HepG2 (cell line): ENCODE measurements around the gene NDOR1. TPM values are rescaled to one million over a fixed set of nuclear protein-coding genes. Genes with fewer than 3 reads are reported as not detected.

Source experiments
- EP300 ChIP-seq, 3 experiments: sonication (generic) in 1 of 3; formaldehyde crosslinking in 1 of 3; IDR thresholded peaks; 2 replicates each; pipeline versions ENCODE4 v1.5.1 to v1.6.1; 2011 to 2020; ENCODE audit warnings: low read depth in 2 of 3, low read length in 2 of 3, borderline replicate concordance in 1 of 3, improper control_type of control experiment in 1 of 3, mild to moderate bottlenecking in 1 of 3, missing genetic modification reagents in 1 of 3, moderate library complexity in 1 of 3
- IKZF4 ChIP-seq: sonication (generic); formaldehyde crosslinking; IDR thresholded peaks from 2 replicates; pipeline ENCODE4 v1.5.1; 2020; ENCODE audit warnings: borderline replicate concordance, mild to moderate bottlenecking, low read depth, missing genetic modification reagents; ENCODE audit errors: not compliant biosample characterization
- MBNL3 ChIP-seq: fragments of 250-450 bp; sonication (Bioruptor Pico); conservative IDR thresholded peaks from 2 replicates; pipeline ENCODE4 v1.8.0; 2022; ENCODE audit warnings: mild to moderate bottlenecking, inconsistent platforms
- THAP11 ChIP-seq: IDR thresholded peaks from 2 replicates; pipeline ENCODE4 v1.6.1; 2016; ENCODE audit warnings: missing biosample characterization, missing genetic modification reagents
- ZNF282 ChIP-seq: fragments of 450-650 bp; IDR thresholded peaks from 2 replicates; pipeline ENCODE4 v1.6.1; 2018; ENCODE audit not compliant: partially characterized antibody
- ZNF33B ChIP-seq: sonication (generic); formaldehyde crosslinking; IDR thresholded peaks from 2 replicates; pipeline ENCODE4 v1.5.1; 2020; ENCODE audit warnings: mild to moderate bottlenecking, missing genetic modification reagents
- polyA plus RNA-seq, 8 experiments: library from polyadenylated mRNA; depleted of rRNA in 3 of 8; stranded (reverse) in 7 of 8; unstranded in 1 of 8; fragments of >200 nt; fragmentation: Illumina TruSeq in 4 of 8; extraction: Trizol in 4 of 8; gene quantifications; 2 replicates each; pipeline versions ENCODE4 v1.2.1 to v1.2.3, GENCODE V29; 2011 to 2016; ENCODE audit warnings: low read depth in 4 of 8, missing spikeins in 1 of 8, mixed read lengths in 1 of 8; ENCODE audit not compliant: insufficient read depth in 1 of 8
- total RNA-seq, 5 experiments: library from RNA; depleted of rRNA; stranded (reverse); fragments of >200 nt; fragmentation: Illumina TruSeq; extraction: Trizol; gene quantifications; 2 replicates each; pipeline ENCODE4 v1.2.3, GENCODE V29; 2016; ENCODE audit warnings: low read depth in 1 of 5
- TF ChIP-seq, protein P1 (sequence below): IDR thresholded peaks from 2 replicates; pipeline ENCODE4 v1.6.1; 2018; ENCODE audit warnings: missing genetic modification reagents, mild to moderate bottlenecking, missing compliant biosample characterization
- TF ChIP-seq, protein P2 (sequence below): sonication (generic); formaldehyde crosslinking; IDR thresholded peaks from 2 replicates; pipeline ENCODE4 v1.5.0; 2020; ENCODE audit warnings: mild to moderate bottlenecking, missing genetic modification reagents, moderate library complexity
- TF ChIP-seq, protein P3 (sequence below): sonication (generic); formaldehyde crosslinking; IDR thresholded peaks from 2 replicates; pipeline ENCODE4 v1.5.1; 2020; ENCODE audit warnings: mild to moderate bottlenecking, moderate library complexity, missing genetic modification reagents
- TF ChIP-seq, protein P4 (sequence below): sonication (generic); formaldehyde crosslinking; IDR thresholded peaks from 2 replicates; pipeline ENCODE4 v1.5.1; 2020; ENCODE audit warnings: missing genetic modification reagents, mild to moderate bottlenecking, borderline replicate concordance
- TF ChIP-seq, protein P5 (sequence below): sonication (generic); formaldehyde crosslinking; IDR thresholded peaks from one replicate; pipeline ENCODE4 v1.5.1; 2020; ENCODE audit warnings: mild to moderate bottlenecking, missing genetic modification reagents; ENCODE audit errors: not compliant biosample characterization

Gene NDOR1
- total and polyA plus RNA-seq, 2 of the 13 experiments (the other 11 are each of a cell fraction or from before 2014, with no cell fraction given): 3.6 to 8.7 TPM

DNA sequence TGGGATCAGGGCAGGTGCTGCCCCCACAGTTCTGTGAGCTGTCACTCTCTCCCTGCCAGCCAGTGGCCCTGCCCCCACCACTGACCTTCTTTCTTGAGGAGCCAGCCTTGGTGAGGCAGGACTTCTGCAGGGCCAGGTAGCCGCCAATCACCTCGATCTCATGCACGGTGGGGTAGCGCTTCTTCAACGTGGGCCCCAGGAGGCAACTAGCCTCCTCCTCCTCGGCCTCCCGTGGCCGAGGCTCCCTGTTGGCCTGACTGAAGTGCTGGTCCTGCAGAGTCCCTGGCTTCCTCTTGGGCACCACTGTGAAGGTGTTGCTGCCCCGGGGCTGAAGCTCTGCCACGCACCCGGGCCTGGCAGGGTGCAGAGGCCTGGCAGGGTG is 6.6 kb upstream of the NDOR1 start (continued):
- TF ChIP-seq, protein P1, sequence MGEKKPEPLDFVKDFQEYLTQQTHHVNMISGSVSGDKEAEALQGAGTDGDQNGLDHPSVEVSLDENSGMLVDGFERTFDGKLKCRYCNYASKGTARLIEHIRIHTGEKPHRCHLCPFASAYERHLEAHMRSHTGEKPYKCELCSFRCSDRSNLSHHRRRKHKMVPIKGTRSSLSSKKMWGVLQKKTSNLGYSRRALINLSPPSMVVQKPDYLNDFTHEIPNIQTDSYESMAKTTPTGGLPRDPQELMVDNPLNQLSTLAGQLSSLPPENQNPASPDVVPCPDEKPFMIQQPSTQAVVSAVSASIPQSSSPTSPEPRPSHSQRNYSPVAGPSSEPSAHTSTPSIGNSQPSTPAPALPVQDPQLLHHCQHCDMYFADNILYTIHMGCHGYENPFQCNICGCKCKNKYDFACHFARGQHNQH (CRISPR knock-in tag): no peak
- TF ChIP-seq ZNF282 (no peak), ZNF33B (CRISPR knock-in tag) (no peak), MBNL3 (CRISPR knock-in tag) (no peak), THAP11 (CRISPR knock-in tag) (no peak), EP300 (IDR thresholded peaks at IDR 0.05; ENCODE audit: low read depth in 2 of 2, low read length in 2 of 2) (no peak), EP300 (CRISPR knock-in tag; IDR thresholded peaks at IDR 0.05; ENCODE audit: borderline replicate concordance) (no peak), IKZF4 (CRISPR knock-in tag) (peak; percentile 55)
- TF ChIP-seq, protein P2, sequence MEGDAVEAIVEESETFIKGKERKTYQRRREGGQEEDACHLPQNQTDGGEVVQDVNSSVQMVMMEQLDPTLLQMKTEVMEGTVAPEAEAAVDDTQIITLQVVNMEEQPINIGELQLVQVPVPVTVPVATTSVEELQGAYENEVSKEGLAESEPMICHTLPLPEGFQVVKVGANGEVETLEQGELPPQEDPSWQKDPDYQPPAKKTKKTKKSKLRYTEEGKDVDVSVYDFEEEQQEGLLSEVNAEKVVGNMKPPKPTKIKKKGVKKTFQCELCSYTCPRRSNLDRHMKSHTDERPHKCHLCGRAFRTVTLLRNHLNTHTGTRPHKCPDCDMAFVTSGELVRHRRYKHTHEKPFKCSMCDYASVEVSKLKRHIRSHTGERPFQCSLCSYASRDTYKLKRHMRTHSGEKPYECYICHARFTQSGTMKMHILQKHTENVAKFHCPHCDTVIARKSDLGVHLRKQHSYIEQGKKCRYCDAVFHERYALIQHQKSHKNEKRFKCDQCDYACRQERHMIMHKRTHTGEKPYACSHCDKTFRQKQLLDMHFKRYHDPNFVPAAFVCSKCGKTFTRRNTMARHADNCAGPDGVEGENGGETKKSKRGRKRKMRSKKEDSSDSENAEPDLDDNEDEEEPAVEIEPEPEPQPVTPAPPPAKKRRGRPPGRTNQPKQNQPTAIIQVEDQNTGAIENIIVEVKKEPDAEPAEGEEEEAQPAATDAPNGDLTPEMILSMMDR (CRISPR knock-in tag): no peak
- TF ChIP-seq, protein P3, sequence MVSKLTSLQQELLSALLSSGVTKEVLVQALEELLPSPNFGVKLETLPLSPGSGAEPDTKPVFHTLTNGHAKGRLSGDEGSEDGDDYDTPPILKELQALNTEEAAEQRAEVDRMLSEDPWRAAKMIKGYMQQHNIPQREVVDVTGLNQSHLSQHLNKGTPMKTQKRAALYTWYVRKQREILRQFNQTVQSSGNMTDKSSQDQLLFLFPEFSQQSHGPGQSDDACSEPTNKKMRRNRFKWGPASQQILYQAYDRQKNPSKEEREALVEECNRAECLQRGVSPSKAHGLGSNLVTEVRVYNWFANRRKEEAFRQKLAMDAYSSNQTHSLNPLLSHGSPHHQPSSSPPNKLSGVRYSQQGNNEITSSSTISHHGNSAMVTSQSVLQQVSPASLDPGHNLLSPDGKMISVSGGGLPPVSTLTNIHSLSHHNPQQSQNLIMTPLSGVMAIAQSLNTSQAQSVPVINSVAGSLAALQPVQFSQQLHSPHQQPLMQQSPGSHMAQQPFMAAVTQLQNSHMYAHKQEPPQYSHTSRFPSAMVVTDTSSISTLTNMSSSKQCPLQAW (CRISPR knock-in tag): no peak
- TF ChIP-seq, protein P4, sequence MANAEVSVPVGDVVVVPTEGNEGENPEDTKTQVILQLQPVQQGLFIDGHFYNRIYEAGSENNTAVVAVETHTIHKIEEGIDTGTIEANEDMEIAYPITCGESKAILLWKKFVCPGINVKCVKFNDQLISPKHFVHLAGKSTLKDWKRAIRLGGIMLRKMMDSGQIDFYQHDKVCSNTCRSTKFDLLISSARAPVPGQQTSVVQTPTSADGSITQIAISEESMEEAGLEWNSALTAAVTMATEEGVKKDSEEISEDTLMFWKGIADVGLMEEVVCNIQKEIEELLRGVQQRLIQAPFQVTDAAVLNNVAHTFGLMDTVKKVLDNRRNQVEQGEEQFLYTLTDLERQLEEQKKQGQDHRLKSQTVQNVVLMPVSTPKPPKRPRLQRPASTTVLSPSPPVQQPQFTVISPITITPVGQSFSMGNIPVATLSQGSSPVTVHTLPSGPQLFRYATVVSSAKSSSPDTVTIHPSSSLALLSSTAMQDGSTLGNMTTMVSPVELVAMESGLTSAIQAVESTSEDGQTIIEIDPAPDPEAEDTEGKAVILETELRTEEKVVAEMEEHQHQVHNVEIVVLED: no peak
- TF ChIP-seq, protein P5, sequence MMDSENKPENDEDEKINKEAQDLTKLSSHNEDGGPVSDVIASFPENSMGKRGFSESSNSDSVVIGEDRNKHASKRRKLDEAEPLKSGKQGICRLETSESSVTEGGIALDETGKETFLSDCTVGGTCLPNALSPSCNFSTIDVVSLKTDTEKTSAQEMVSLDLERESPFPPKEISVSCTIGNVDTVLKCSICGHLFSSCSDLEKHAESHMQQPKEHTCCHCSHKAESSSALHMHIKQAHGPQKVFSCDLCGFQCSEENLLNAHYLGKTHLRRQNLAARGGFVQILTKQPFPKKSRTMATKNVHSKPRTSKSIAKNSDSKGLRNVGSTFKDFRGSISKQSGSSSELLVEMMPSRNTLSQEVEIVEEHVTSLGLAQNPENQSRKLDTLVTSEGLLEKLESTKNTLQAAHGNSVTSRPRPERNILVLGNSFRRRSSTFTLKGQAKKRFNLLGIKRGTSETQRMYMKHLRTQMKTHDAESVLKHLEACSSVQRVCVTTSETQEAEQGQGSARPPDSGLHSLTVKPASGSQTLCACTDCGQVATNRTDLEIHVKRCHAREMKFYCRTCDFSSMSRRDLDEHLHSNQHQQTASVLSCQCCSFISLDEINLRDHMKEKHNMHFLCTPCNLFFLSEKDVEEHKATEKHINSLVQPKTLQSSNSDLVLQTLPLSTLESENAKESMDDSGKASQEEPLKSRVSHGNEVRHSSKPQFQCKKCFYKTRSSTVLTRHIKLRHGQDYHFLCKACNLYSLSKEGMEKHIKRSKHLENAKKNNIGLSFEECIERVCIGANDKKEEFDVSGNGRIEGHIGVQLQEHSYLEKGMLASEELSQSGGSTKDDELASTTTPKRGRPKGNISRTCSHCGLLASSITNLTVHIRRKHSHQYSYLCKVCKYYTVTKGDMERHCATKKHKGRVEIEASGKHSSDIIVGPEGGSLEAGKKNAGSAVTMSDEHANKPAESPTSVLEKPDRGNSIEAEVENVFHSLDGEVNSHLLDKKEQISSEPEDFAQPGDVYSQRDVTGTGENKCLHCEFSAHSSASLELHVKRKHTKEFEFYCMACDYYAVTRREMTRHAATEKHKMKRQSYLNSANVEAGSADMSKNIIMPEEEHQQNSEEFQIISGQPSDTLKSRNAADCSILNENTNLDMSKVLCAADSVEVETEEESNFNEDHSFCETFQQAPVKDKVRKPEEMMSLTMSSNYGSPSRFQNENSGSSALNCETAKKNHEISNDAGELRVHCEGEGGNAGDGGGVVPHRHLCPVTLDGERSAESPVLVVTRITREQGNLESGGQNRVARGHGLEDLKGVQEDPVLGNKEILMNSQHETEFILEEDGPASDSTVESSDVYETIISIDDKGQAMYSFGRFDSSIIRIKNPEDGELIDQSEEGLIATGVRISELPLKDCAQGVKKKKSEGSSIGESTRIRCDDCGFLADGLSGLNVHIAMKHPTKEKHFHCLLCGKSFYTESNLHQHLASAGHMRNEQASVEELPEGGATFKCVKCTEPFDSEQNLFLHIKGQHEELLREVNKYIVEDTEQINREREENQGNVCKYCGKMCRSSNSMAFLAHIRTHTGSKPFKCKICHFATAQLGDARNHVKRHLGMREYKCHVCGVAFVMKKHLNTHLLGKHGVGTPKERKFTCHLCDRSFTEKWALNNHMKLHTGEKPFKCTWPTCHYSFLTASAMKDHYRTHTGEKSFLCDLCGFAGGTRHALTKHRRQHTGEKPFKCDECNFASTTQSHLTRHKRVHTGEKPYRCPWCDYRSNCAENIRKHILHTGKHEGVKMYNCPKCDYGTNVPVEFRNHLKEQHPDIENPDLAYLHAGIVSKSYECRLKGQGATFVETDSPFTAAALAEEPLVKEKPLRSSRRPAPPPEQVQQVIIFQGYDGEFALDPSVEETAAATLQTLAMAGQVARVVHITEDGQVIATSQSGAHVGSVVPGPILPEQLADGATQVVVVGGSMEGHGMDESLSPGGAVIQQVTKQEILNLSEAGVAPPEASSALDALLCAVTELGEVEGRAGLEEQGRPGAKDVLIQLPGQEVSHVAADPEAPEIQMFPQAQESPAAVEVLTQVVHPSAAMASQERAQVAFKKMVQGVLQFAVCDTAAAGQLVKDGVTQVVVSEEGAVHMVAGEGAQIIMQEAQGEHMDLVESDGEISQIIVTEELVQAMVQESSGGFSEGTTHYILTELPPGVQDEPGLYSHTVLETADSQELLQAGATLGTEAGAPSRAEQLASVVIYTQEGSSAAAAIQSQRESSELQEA (CRISPR knock-in tag): no peak
